H1 (cell line): Measurements from ENCODE around the gene ARHGEF16. TPM values are rescaled to one million over a fixed set of nuclear protein-coding genes. Genes with fewer than 3 reads are reported as not detected.

ENCODE experiments used
- CTCF ChIA-PET: fragments of 300-600 bp; sonication (Branson Sonifier 250); formaldehyde crosslinking; loops from one replicate; lab custom pipeline; 2021; ENCODE audit not compliant: partially characterized antibody; lab: Charles Lee
- POLR2A ChIA-PET: fragments of 300-600 bp; sonication (Branson Sonifier 250); formaldehyde crosslinking; loops from one replicate; lab custom pipeline; 2021; ENCODE audit warnings: inconsistent platforms; ENCODE audit not compliant: partially characterized antibody; lab: Charles Lee
- DNase-seq, 2 experiments: peaks; one replicate each; pipeline versions ENCODE4 v3.0.0 to v3.0.0-alpha.2; 2010 to 2022; ENCODE audit warnings: low spot score in 2 of 2, low read depth in 1 of 2, mixed read lengths in 1 of 2
- FAIRE-seq: peaks from 2 replicates; lab custom pipeline; 2011; peaks lifted over from hg19 to GRCh38; lab: Jason Lieb, UNC
- H2AFZ ChIP-seq: 2 replicates; pipeline ENCODE4 v1.8.1; 2012; ENCODE audit warnings: low read length, inconsistent platforms
- H2AK5ac ChIP-seq: 2 replicates; pipeline ENCODE4 v1.6.1; 2013; ENCODE audit warnings: low read depth, low read length
- H2BK120ac ChIP-seq: replicated peaks from 2 replicates; pipeline ENCODE3; 2013; ENCODE audit warnings: low read depth, low read length, inconsistent platforms
- H2BK12ac ChIP-seq: 2 replicates; pipeline ENCODE4 v1.6.1; 2013; ENCODE audit warnings: low read depth, low read length
- H2BK15ac ChIP-seq: 2 replicates; pipeline ENCODE4 v1.6.1; 2013; ENCODE audit warnings: low read length
- H2BK20ac ChIP-seq: 2 replicates; pipeline ENCODE4 v1.6.1; 2013; ENCODE audit warnings: low read length
- H2BK5ac ChIP-seq: 2 replicates; pipeline ENCODE4 v1.6.1; 2013; ENCODE audit warnings: low read depth, low read length
- H3K14ac ChIP-seq: 2 replicates; pipeline ENCODE4 v1.6.1; 2013; ENCODE audit warnings: inconsistent platforms; ENCODE audit not compliant: insufficient read length
- H3K18ac ChIP-seq: 2 replicates; pipeline ENCODE4 v1.6.1; 2013; ENCODE audit warnings: low read length; ENCODE audit errors: extremely low read depth
- H3K23ac ChIP-seq: 2 replicates; pipeline ENCODE4 v1.6.1; 2013; ENCODE audit warnings: inconsistent platforms; ENCODE audit not compliant: insufficient read length
- H3K23me2 ChIP-seq: 2 replicates; pipeline ENCODE4 v1.6.1; 2013; ENCODE audit warnings: low read depth, low read length
- H3K27ac ChIP-seq: 2 replicates; pipeline ENCODE4 v1.6.1; 2011; ENCODE audit warnings: low read depth, low read length, inconsistent platforms
- H3K27me3 ChIP-seq, 4 experiments: replicated peaks in 1 of 4; 1 replicate in 1 of 4; 2 replicates in 3 of 4; pipeline versions ENCODE4 v1.6.1 to v1.8.1; 2011 to 2013; ENCODE audit warnings: low read length in 3 of 4, mild to moderate bottlenecking in 3 of 4, inconsistent platforms in 2 of 4, mixed read lengths in 2 of 4, moderate library complexity in 1 of 4; ENCODE audit not compliant: control insufficient read depth in 3 of 4, insufficient read depth in 3 of 4; ENCODE audit errors: extremely low read depth in 1 of 4
- H3K36me3 ChIP-seq, 4 experiments: 2 replicates each; pipeline versions ENCODE4 v1.6.1 to v1.8.1; 2011 to 2013; ENCODE audit warnings: mild to moderate bottlenecking in 4 of 4, low read length in 3 of 4, moderate library complexity in 2 of 4, control low read depth in 1 of 4, inconsistent platforms in 1 of 4; ENCODE audit not compliant: insufficient read depth in 4 of 4, control insufficient read depth in 2 of 4
- H3K4ac ChIP-seq: replicated peaks from 2 replicates; pipeline ENCODE3; 2013; ENCODE audit warnings: low read length, low read depth, mixed read lengths, inconsistent platforms; ENCODE audit not compliant: insufficient read length
- H3K4me1 ChIP-seq, 4 experiments: replicated peaks in 1 of 4; 1 replicate in 1 of 4; 2 replicates in 3 of 4; pipeline versions ENCODE4 v1.6.1 to v1.8.1; 2011 to 2013; ENCODE audit warnings: low read length in 3 of 4, inconsistent platforms in 2 of 4, mixed read lengths in 1 of 4; ENCODE audit not compliant: insufficient read depth in 4 of 4, control insufficient read depth in 3 of 4
- H3K4me2 ChIP-seq, 2 experiments: 2 replicates each; pipeline versions ENCODE4 v1.6.1 to v1.8.1; 2011 to 2013; ENCODE audit warnings: low read depth in 2 of 2, low read length in 2 of 2, control low read depth in 1 of 2, inconsistent platforms in 1 of 2, mild to moderate bottlenecking in 1 of 2; ENCODE audit not compliant: insufficient read depth in 1 of 2
- H3K4me3 ChIP-seq, 4 experiments: fragments of 200-600, 300-600 bp in 1 of 4; sonication (generic), shearing (Covaris generic), sonication (Bioruptor Twin) in 1 of 4; 2 replicates each; pipeline versions ENCODE4 v1.5.1 to v1.8.1; 2011 to 2016; ENCODE audit warnings: low read length in 4 of 4, low read depth in 3 of 4, control low read depth in 2 of 4, inconsistent platforms in 2 of 4, mild to moderate bottlenecking in 2 of 4, mixed read lengths in 1 of 4, moderate library complexity in 1 of 4; ENCODE audit not compliant: insufficient read depth in 2 of 4; ENCODE audit errors: extremely low read depth in 1 of 4
- H3K56ac ChIP-seq: replicated peaks from 2 replicates; pipeline ENCODE3; 2013; ENCODE audit warnings: low read depth, mild to moderate bottlenecking, mixed read lengths, low read length, inconsistent platforms; ENCODE audit not compliant: insufficient read length
- H3K79me1 ChIP-seq: 2 replicates; pipeline ENCODE4 v1.6.1; 2013; ENCODE audit warnings: low read depth, low read length, control low read depth
- H3K79me2 ChIP-seq, 2 experiments: 2 replicates each; pipeline versions ENCODE4 v1.6.1 to v1.8.1; 2012 to 2013; ENCODE audit warnings: low read length in 2 of 2, mild to moderate bottlenecking in 2 of 2, inconsistent platforms in 1 of 2; ENCODE audit not compliant: insufficient read depth in 2 of 2, control insufficient read depth in 1 of 2
- H3K9ac ChIP-seq, 4 experiments: replicated peaks in 1 of 4; 1 replicate in 1 of 4; 2 replicates in 3 of 4; pipeline versions ENCODE4 v1.6.1 to v1.8.1; 2011 to 2013; ENCODE audit warnings: low read depth in 3 of 4, low read length in 3 of 4, control low read depth in 2 of 4, mild to moderate bottlenecking in 2 of 4, moderate library complexity in 2 of 4, inconsistent platforms in 1 of 4; ENCODE audit errors: extremely low read depth in 1 of 4
- H3K9me3 ChIP-seq, 2 experiments: 2 replicates each; pipeline versions ENCODE4 v1.6.1 to v1.8.1; 2012 to 2013; ENCODE audit warnings: mild to moderate bottlenecking in 2 of 2, moderate library complexity in 2 of 2, control low read depth in 1 of 2, inconsistent platforms in 1 of 2, low read depth in 1 of 2, low read length in 1 of 2, mixed read lengths in 1 of 2; ENCODE audit not compliant: insufficient read depth in 2 of 2
- H4K20me1 ChIP-seq, 2 experiments: replicated peaks in 1 of 2; 2 replicates each; pipeline versions ENCODE3 to v1.8.1; 2011 to 2013; ENCODE audit warnings: inconsistent platforms in 2 of 2, low read length in 2 of 2, mild to moderate bottlenecking in 1 of 2; ENCODE audit not compliant: insufficient read depth in 2 of 2, control insufficient read depth in 1 of 2
- H4K5ac ChIP-seq: 2 replicates; pipeline ENCODE4 v1.6.1; 2013; ENCODE audit warnings: low read length, low read depth, mixed read lengths, inconsistent platforms; ENCODE audit not compliant: insufficient read length
- H4K8ac ChIP-seq: 2 replicates; pipeline ENCODE4 v1.8.0; 2013; ENCODE audit warnings: mild to moderate bottlenecking, moderate library complexity, low read length, inconsistent platforms; ENCODE audit not compliant: insufficient read depth; ENCODE audit errors: extremely low read depth
- H4K91ac ChIP-seq: replicated peaks from 2 replicates; pipeline ENCODE3; 2013; ENCODE audit warnings: low read length, mixed read lengths, inconsistent platforms; ENCODE audit not compliant: insufficient read length
- CEBPB ChIP-seq: IDR thresholded peaks from 2 replicates; pipeline ENCODE4 v1.6.1; 2012; ENCODE audit warnings: low read depth, low read length
- GTF2F1 ChIP-seq: IDR thresholded peaks from 2 replicates; pipeline ENCODE4 v1.6.1; 2012; ENCODE audit warnings: low read depth, low read length, improper control_type of control experiment, borderline replicate concordance
- SAP30 ChIP-seq: fragments of 300-600 bp; sonication (generic); IDR thresholded peaks from 2 replicates; pipeline ENCODE4 v1.7.1; 2012; ENCODE audit warnings: low read length, moderate library complexity, mild to moderate bottlenecking, inconsistent platforms; ENCODE audit not compliant: insufficient read depth, insufficient replicate concordance
- WGBS, 2 experiments: shearing (Covaris generic) in 1 of 2; methylation state at CpG; one replicate each; pipeline versions ENCODE4 v1.1.6 to v1.1.7; 2013 to 2015; ENCODE audit warnings: low lambda C conversion rate in 2 of 2, mixed read lengths in 2 of 2, inconsistent platforms in 1 of 2, low coverage in 1 of 2, missing lambda C conversion rate in 1 of 2; ENCODE audit not compliant: insufficient replicate concordance in 2 of 2, insufficient coverage in 1 of 2, insufficient read length in 1 of 2; ENCODE audit errors: extremely low coverage in 1 of 2, missing lambda C conversion rate in 1 of 2; 5-methylcytosine and 5-hydroxymethylcytosine counted together
- polyA plus RNA-seq, 7 experiments: library from polyadenylated mRNA; depleted of rRNA in 3 of 7; stranded (reverse) in 5 of 7; unstranded in 2 of 7; fragments of >200 nt in 5 of 7; fragments of 200-250 nt in 2 of 7; gene quantifications; 1 replicate in 5 of 7; 2 replicates in 1 of 7; 4 replicates in 1 of 7; pipeline versions ENCODE4 v1.2.1 to v1.2.3, GENCODE V29; 2011 to 2013; ENCODE audit warnings: missing spikeins in 2 of 7, mixed read lengths in 2 of 7
- total RNA-seq: library from RNA; stranded (reverse); fragmentation: NEBNext Ultra II Directional; extraction: Animal tissue kit (Norgen Biotek cat#: 25700); gene quantifications from 2 replicates; pipeline ENCODE4 v1.2.1, GENCODE V29; 2021

The ARHGEF16 gene
- total and polyA plus RNA-seq, 2 of the 8 experiments (the other 6 are each of a cell fraction or from before 2014, with no cell fraction given) = 18.3 to 20.7 TPM

DNA sequence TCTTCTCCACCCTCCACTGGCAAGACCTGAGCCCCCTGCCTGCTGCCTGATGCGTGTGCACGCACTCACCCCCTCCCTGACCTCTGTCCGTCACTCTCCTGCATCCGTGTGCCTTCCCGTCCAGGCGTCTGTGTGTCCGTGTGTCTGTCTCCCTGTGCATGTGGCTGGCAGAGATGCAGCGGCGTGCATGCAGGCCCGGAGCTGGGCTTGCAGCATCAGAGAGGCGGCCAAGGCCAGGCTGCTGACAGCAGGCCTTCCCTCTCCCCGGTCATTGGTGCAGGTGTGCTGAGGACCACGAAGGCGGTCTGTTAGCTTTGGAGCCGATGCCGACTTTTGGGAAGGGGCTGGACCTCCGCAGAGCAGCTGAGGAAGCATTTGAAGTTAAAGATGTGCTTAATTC lies 22.8 kb upstream of the ARHGEF16 start:
- Histone ChIP-seq H3K36me3 (no peaks in the 10 kb centered on the region), H3K4me1 (peaks cover 0 to 7% (median 1%) of the 10 kb centered on the region in 4 experiments; a peak in 3 of 7 replicates), H2BK20ac (no peak overlapping the region), H3K9me3 (no peaks in the 10 kb centered on the region), H3K23ac (no peak overlapping the region), H2BK120ac (no peak overlapping the region), H4K8ac (peak overlapping the region; percentile 78; the same call in 1 of the 2 replicates), H3K4ac (no peak overlapping the region), H4K91ac (peak overlapping the region; percentile 91), H2BK5ac (no peak overlapping the region; the same call in 1 of the 2 replicates), H3K4me3 (no peak overlapping the region), H2BK15ac (peak overlapping the region; percentile 97; the same call in 1 of the 2 replicates), H4K20me1 (peaks cover 0 to 8% of the 10 kb centered on the region in 2 experiments), H3K14ac (no peak overlapping the region), H3K56ac (no peak overlapping the region), H3K23me2 (no peaks in the 10 kb centered on the region), H2AK5ac (peak overlapping the region; percentile 69; the same call in 1 of the 2 replicates), H3K18ac (no peak overlapping the region), H2BK12ac (no peak overlapping the region; the same call in 1 of the 2 replicates), H2AFZ (no peak overlapping the region), H3K79me2 (no peaks in the 10 kb centered on the region), H4K5ac (no peak overlapping the region), H3K27me3 (no peaks in the 10 kb centered on the region), H3K9ac (no peak overlapping the region), H3K4me2 (no peak overlapping the region), H3K79me1 (no peaks in the 10 kb centered on the region), H3K27ac (no peak overlapping the region)
- ChIA-PET POLR2A (no interaction called here), CTCF (interaction anchor here (0.5 to 4.7 kb wide), 23 partner anchors 8 to 1592 kb away, joined by 3 to 50 read pairs (median 3); no protein-coding TSS in a partner anchor)
- TF ChIP-seq GTF2F1 (no peak), CEBPB (no peak), SAP30 (no peak)
- DNase-seq (no peak), FAIRE-seq (no peak)
- 89% methylated on average over 16 of the region's 17 CpGs; no CpG with 5 or more reads in 1 of the 2 experiments for WGBS, 2 experiments
